ENCODE data around the gene KCNMA1. TPM values are rescaled to one million over a fixed set of nuclear protein-coding genes. Genes with fewer than 3 reads are reported as not detected.

The KCNMA1 gene
- total RNA-seq, 4 donors from 2014 or later = 146 to 300 (median 265) TPM

DNA sequence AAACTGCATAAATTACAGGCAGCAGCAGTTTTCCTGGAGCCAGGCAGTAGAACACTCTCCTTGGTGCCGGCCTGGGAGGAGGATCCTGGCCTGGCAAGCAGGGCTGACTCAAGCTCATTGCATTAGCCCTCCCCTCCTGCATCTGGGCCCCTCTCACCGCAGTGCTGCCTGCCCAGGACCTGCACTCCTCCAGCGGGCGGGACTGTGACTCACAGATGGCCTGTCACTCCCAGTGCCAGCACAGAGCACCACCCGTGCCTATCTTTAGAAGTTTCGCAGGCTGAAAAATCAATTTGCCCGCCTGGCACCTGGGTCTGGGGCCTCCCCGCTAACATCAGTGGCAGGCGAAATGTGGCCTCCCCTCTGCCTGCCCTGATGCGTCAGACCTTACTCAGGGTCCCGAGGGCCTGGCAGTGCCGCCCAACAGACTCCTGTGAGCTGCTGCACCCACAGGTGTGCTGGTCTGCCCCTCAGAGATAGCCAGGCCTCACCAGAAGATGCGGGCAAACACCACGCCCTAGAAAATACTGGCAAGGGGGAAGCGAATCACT is 123.8 kb downstream of the KCNMA1 start:
- H3K4me1 ChIP-seq = peaks cover 3 to 89% (median 61%) of the 10 kb centered on the region in 4 donors
- 18% methylated on average over 6 of the region's 15 CpGs for WGBS
- H3K27me3 ChIP-seq = no peaks in the 10 kb centered on the region
- DNase-seq (ENCODE audit: extremely low spot score) = no peak
- H3K9me3 ChIP-seq = no peaks in the 10 kb centered on the region
- TF ChIP-seq POLR2AphosphoS5 (IDR thresholded peaks at IDR 0.05) = peak; percentile 6 to 63
- no peak for TF ChIP-seq EP300 (IDR thresholded peaks at IDR 0.05)
- TF ChIP-seq POLR2A (IDR thresholded peaks at IDR 0.05; ENCODE audit: low read depth) = no peak
- no peaks in the 10 kb centered on the region for H3K36me3 ChIP-seq
- H3K27ac ChIP-seq (replicated peaks in 1 of 4) = peak overlapping the region; percentile 76 to 81 (median 76)
- intact Hi-C loops (cut with DNase I) = no loop called here
- H3K4me3 ChIP-seq = no peak overlapping the region

DNA sequence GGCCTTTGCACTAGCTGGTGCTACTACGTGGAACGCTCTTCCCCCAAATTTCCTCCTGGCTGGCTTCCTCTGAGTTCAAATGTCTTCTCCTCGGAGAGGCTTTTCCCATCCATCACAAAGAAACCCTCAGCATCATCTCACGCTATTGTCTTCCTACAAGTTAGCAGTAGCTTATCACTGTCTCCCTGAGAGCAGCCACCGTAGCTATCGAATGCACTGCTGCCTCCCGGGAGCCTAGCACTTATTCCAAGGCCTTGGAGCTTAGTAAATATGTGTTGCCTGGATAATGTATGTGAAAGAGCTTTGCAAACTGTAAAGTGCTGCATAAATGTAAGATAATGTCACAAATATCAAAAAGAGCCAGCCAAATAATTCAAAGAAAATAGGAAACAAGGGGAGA is 124.4 kb downstream of the KCNMA1 start:
- intact Hi-C loops (cut with DNase I) = no loop called here
- WGBS = 75% methylated on average over 7 of the region's 7 CpGs
- no peak for DNase-seq (ENCODE audit: extremely low spot score)

DNA sequence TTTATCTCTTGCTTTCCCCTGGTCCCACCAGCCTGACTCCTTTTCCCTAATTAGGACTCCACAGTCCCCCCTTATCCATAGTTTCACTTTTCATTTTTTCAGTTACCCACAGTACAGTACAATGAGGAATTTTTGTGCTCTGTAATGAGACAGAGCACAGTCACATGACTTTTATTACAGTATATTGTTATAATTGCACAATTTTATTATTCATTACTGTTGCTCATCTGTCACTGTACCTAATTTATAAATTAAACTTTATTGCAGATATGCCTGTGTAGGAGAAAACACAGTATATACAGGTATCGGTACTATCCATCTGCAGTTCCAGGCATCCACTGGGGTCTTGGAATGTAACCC is 125.4 kb downstream of the KCNMA1 start:
- TF ChIP-seq POLR2AphosphoS5 (IDR thresholded peaks at IDR 0.05) = no peak
- TF ChIP-seq EP300 (IDR thresholded peaks at IDR 0.05) = no peak
- TF ChIP-seq, protein P1, sequence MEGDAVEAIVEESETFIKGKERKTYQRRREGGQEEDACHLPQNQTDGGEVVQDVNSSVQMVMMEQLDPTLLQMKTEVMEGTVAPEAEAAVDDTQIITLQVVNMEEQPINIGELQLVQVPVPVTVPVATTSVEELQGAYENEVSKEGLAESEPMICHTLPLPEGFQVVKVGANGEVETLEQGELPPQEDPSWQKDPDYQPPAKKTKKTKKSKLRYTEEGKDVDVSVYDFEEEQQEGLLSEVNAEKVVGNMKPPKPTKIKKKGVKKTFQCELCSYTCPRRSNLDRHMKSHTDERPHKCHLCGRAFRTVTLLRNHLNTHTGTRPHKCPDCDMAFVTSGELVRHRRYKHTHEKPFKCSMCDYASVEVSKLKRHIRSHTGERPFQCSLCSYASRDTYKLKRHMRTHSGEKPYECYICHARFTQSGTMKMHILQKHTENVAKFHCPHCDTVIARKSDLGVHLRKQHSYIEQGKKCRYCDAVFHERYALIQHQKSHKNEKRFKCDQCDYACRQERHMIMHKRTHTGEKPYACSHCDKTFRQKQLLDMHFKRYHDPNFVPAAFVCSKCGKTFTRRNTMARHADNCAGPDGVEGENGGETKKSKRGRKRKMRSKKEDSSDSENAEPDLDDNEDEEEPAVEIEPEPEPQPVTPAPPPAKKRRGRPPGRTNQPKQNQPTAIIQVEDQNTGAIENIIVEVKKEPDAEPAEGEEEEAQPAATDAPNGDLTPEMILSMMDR (IDR thresholded peaks at IDR 0.05) = no peak
- no peak for TF ChIP-seq POLR2A (IDR thresholded peaks at IDR 0.05; ENCODE audit: low read depth)
- Histone ChIP-seq H3K4me1 (peaks cover 3 to 79% (median 60%) of the 10 kb centered on the region in 4 donors), H3K36me3 (no peaks in the 10 kb centered on the region), H3K4me3 (no peak overlapping the region), H3K27ac (replicated peaks in 1 of 4) (peak overlapping the region; percentile 76 to 81 (median 76)), H3K27me3 (no peaks in the 10 kb centered on the region), H3K9me3 (no peaks in the 10 kb centered on the region)
- WGBS = 81% methylated on average over 1 of the region's 1 CpG
- intact Hi-C loops (cut with DNase I) = no loop called here
- DNase-seq (ENCODE audit: extremely low spot score) = no peak

More for the DNA sequence above, 124.4 kb downstream of the KCNMA1 start:
- Histone ChIP-seq H3K4me1 (peaks cover 3 to 83% (median 55%) of the 10 kb centered on the region in 4 donors), H3K27ac (replicated peaks in 1 of 4) (peak overlapping the region; percentile 76 to 81 (median 76)), H3K4me3 (no peak overlapping the region), H3K9me3 (no peaks in the 10 kb centered on the region), H3K36me3 (no peaks in the 10 kb centered on the region), H3K27me3 (no peaks in the 10 kb centered on the region)
- TF ChIP-seq, protein P1 (IDR thresholded peaks at IDR 0.05) = no peak
- TF ChIP-seq POLR2A (IDR thresholded peaks at IDR 0.05; ENCODE audit: low read depth) = no peak
- TF ChIP-seq EP300 (IDR thresholded peaks at IDR 0.05) = no peak
- TF ChIP-seq POLR2AphosphoS5 (IDR thresholded peaks at IDR 0.05) = no peak

DNA sequence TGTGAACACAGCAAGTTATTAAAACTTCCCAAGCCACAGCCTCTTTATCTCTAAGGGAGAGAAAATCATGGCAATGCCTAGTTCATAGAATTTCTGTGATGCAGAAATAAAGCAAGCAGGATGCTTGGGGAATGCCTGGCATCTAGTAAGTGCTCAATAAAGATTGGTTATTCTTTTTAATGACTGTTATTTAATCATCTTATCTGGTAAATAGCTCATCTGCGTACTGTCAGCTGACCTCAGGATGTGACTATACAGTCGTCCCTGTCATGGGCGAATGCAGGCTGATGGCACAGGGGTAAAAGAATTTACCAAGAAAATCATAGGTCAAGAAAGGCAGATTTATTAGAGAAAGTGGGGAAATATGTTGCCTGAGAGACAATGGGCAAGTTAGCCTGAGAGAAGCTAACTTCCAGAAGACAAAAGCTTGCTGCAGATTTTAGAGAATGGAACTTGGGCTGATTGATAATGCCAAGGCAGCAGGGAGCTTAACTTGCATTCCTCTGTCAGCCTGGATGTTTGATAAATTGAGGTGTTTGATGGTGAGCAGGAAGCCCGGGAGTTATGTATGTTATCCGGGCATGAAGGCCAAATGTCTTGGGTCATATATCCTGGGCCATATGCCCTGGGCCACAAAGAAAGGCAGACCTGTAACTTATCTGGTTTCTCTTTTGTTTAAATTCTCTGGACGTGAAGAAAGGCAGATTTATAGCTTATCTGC is 126.0 kb downstream of the KCNMA1 start:
- Histone ChIP-seq H3K27ac (replicated peaks in 1 of 4) (peak overlapping the region; percentile 76 to 81 (median 76)), H3K4me3 (no peak overlapping the region), H3K4me1 (peaks cover 3 to 79% (median 65%) of the 10 kb centered on the region in 4 donors), H3K27me3 (no peaks in the 10 kb centered on the region), H3K36me3 (no peaks in the 10 kb centered on the region), H3K9me3 (no peaks in the 10 kb centered on the region)
- no peak for DNase-seq (ENCODE audit: extremely low spot score)
- intact Hi-C loops (cut with DNase I) = no loop called here
- 65% methylated on average over 6 of the region's 6 CpGs for WGBS
- TF ChIP-seq, protein P1 (IDR thresholded peaks at IDR 0.05) = no peak
- TF ChIP-seq EP300 (IDR thresholded peaks at IDR 0.05) = no peak
- TF ChIP-seq POLR2AphosphoS5 (IDR thresholded peaks at IDR 0.05) = no peak
- TF ChIP-seq POLR2A (IDR thresholded peaks at IDR 0.05; ENCODE audit: low read depth) = no peak

DNA sequence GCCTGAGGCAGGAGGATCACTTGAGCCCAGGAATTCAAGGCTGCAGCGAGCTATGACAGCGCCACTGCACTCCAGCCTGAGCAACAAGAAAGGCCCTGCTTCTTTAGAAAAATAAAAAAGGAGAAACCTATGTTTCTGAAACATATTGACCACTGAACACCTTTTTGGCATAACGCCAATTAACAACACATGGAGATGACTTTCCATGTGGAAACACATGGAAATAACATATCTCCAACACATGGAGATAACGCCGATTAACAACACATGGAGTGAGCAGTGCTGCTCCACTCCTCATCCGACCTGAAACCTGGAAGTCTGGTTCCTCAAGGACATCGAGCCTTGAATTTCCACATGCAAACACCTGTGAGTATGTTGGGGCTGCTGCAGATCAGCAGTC is 126.9 kb downstream of the KCNMA1 start:
- TF ChIP-seq, protein P1 (IDR thresholded peaks at IDR 0.05) = no peak
- no peak for TF ChIP-seq EP300 (IDR thresholded peaks at IDR 0.05)
- TF ChIP-seq POLR2A (IDR thresholded peaks at IDR 0.05; ENCODE audit: low read depth) = no peak
- no peak for TF ChIP-seq POLR2AphosphoS5 (IDR thresholded peaks at IDR 0.05)
- DNase-seq (ENCODE audit: extremely low spot score) = no peak
- no peaks in the 10 kb centered on the region for H3K36me3 ChIP-seq
- intact Hi-C loops (cut with DNase I) = no loop called here
- no peaks in the 10 kb centered on the region for H3K27me3 ChIP-seq
- no peak overlapping the region for H3K4me3 ChIP-seq
- 83% methylated on average over 7 of the region's 7 CpGs for WGBS
- H3K27ac ChIP-seq (replicated peaks in 1 of 4) = peak overlapping the region; percentile 52 to 81 (median 76)
- H3K9me3 ChIP-seq = no peaks in the 10 kb centered on the region
- peaks cover 3 to 79% (median 70%) of the 10 kb centered on the region in 4 donors for H3K4me1 ChIP-seq
